Measurements from ENCODE around the gene UBA7. TPM values are rescaled to one million over a fixed set of nuclear protein-coding genes. Genes with fewer than 3 reads are reported as not detected.

Gene UBA7, protein sequence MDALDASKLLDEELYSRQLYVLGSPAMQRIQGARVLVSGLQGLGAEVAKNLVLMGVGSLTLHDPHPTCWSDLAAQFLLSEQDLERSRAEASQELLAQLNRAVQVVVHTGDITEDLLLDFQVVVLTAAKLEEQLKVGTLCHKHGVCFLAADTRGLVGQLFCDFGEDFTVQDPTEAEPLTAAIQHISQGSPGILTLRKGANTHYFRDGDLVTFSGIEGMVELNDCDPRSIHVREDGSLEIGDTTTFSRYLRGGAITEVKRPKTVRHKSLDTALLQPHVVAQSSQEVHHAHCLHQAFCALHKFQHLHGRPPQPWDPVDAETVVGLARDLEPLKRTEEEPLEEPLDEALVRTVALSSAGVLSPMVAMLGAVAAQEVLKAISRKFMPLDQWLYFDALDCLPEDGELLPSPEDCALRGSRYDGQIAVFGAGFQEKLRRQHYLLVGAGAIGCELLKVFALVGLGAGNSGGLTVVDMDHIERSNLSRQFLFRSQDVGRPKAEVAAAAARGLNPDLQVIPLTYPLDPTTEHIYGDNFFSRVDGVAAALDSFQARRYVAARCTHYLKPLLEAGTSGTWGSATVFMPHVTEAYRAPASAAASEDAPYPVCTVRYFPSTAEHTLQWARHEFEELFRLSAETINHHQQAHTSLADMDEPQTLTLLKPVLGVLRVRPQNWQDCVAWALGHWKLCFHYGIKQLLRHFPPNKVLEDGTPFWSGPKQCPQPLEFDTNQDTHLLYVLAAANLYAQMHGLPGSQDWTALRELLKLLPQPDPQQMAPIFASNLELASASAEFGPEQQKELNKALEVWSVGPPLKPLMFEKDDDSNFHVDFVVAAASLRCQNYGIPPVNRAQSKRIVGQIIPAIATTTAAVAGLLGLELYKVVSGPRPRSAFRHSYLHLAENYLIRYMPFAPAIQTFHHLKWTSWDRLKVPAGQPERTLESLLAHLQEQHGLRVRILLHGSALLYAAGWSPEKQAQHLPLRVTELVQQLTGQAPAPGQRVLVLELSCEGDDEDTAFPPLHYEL
- 0.38 to 0.74 TPM (median 0.64 TPM) in 5 replicates for total RNA-seq (2022; extraction: Qiagen RNA extraction)

DNA sequence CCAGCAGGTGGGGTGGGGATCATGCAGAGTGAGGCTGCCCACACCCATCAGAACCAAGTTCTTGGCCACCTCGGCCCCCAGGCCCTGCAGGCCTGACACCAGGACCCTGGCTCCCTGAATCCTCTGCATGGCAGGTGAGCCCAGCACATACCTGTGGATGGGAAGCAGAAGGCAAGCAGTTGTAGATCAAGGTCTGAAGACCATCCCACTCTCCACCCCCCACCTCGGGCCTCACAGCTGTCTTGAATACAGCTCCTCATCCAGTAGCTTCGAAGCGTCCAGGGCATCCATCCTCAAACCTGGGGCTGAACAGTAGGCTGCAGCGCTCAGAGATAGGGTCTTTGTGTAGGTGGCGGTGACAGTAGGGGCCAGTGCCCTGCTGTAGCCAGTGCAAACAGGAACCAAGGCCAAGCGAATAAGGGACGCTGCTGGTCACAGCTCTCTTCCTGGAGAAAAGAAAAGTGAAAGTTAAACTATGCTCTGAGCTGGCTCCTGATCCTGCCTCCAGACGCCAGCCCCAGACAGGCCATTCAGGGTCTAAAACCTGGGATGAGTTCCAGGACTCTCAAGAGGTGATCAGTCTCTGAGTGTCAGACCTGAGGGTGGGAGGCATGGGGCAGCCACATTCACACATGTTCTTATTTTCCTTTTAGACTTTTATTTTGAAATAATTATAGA, at the start of gene UBA7:
Gene UBA7 (minus strand): TSS at position 457 of the 678 bp plus-strand sequence. CDS start 166 bp downstream, at position 291.

GRCh38 chr3:49856181-49857005, 42.6 kb upstream of the UBA7 start, which contains the start of gene TRAIP:
Gene TRAIP, minus strand, starts transcription at chr3:49856564. Its CDS starts 111 bp downstream, at chr3:49856453.

GRCh38 chr3:49802719-49803464, 10.9 kb downstream of the UBA7 start, which contains the start of gene INKA1:
Gene INKA1, plus strand, starts transcription at chr3:49803261. Its CDS starts 132 bp downstream, at chr3:49803393.

GRCh38 chr3:49799761-49800160, 14.0 kb downstream of the UBA7 start, which contains the start of gene CDHR4:
Gene CDHR4, minus strand, starts transcription at chr3:49799873. Its CDS starts 61 bp downstream, at chr3:49799812.

DNA sequence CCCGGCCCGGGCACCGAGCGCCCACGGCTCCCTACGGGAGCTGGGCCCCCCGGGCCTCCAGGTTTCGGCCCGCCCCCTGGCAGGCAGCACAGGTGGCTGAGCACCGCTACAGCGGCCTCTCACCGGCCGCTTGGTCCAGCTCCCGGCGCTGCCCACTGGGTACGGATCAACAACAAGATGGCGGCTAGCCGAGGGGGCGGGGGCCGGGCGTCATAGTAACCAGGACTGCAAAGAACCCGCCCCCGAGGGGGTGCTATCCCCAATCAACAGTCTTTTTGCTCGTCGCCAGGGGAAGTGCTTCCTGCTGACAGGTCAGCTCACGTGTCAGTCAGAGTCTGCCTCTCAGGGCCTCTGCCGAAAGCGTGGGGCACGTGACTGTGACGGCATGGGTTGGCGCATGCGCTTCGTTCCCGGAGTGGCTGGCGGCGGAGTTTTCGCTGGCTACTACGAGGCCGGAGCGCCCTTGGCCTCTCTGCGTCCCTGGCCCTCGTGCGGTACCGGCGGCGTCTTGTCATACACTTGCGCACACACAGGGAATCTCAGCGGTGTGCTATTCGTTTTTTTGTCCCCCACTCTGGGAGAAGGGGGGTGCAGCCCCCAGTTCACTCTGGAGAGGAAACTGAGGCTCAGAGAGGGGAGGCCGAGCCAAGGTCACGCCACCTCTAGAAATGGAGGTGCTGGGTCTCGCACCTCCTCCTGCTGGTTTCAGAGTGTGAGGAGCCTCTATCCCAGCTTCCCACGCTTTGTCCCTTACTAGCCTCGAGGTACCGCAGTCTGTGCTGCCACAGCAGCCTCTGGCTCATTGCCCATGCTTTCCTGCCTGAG, 27.2 kb downstream of the UBA7 start, which contains the start of gene IP6K1:
Gene IP6K1 (minus strand): TSS at position 186 of the 825 bp plus-strand sequence. CDS start 38,502 bp downstream, outside the sequence.

Other genes starting within 250 kb of the UBA7 start
- 57.8 to 70.4 TPM (median 66.0 TPM) in 5 replicates for gene APEH, start 139.6 kb downstream of the UBA7 start, total RNA-seq (2022; extraction: Qiagen RNA extraction)
- gene MST1, start 124.5 kb downstream of the UBA7 start, total RNA-seq (2022; extraction: Qiagen RNA extraction): 1.4 to 2.9 TPM (median 1.8 TPM) in 5 replicates
- 10.2 to 17.6 TPM (median 17.0 TPM) in 5 replicates for gene RNF123, start 124.4 kb downstream of the UBA7 start, total RNA-seq (2022; extraction: Qiagen RNA extraction)
- 0.23 to 1.3 TPM (median 0.41 TPM) in 5 replicates for gene AMIGO3, start 94.3 kb downstream of the UBA7 start, total RNA-seq (2022; extraction: Qiagen RNA extraction)
- gene GMPPB, start 90.0 kb downstream of the UBA7 start, total RNA-seq (2022; extraction: Qiagen RNA extraction): 14.9 to 22.0 TPM (median 20.4 TPM) in 5 replicates
- gene IP6K1, start 27.4 kb downstream of the UBA7 start, total RNA-seq (2022; extraction: Qiagen RNA extraction): 20.9 to 22.7 TPM (median 21.0 TPM) in 5 replicates
- 0.12 to 0.65 TPM (median 0.43 TPM) in 5 replicates for gene CDHR4, start 14.1 kb downstream of the UBA7 start, total RNA-seq (2022; extraction: Qiagen RNA extraction)
- gene INKA1, start 10.7 kb downstream of the UBA7 start, total RNA-seq (2022; extraction: Qiagen RNA extraction): 1.6 to 2.3 TPM (median 2.1 TPM) in 5 replicates
- gene TRAIP, start 42.6 kb upstream of the UBA7 start, total RNA-seq (2022; extraction: Qiagen RNA extraction): 11.9 to 16.2 TPM (median 15.3 TPM) in 5 replicates
- 0.17 to 0.40 TPM (median 0.37 TPM) in 5 replicates for gene CAMKV, start 56.0 kb upstream of the UBA7 start, total RNA-seq (2022; extraction: Qiagen RNA extraction)
- gene MST1R, start 89.9 kb upstream of the UBA7 start, total RNA-seq (2022; extraction: Qiagen RNA extraction): 6.9 to 9.5 TPM (median 8.7 TPM) in 5 replicates
- 5.8 to 9.4 TPM (median 8.4 TPM) in 5 replicates for gene MON1A, start 115.9 kb upstream of the UBA7 start, total RNA-seq (2022; extraction: Qiagen RNA extraction)
- 23.6 to 32.9 TPM (median 26.4 TPM) in 5 replicates for gene RBM6, start 126.2 kb upstream of the UBA7 start, total RNA-seq (2022; extraction: Qiagen RNA extraction)

All from A549 treated with CORT108297 at 1 μM for 4 hours (cell line).